Measurements from ENCODE around the gene TGFB1.

TGFB1 gene

GRCh38 chr19:41288673-41289530 is 64.8 kb downstream of the TGFB1 start:
- peaks cover 84% of the 10 kb centered on the region for H3K36me3 ChIP-seq (ENCODE audit: insufficient read depth, insufficient read length, low read length)
- no peak for DNase-seq (ENCODE audit: low read depth, low spot score)
- TF ChIP-seq ZNF274 (IDR thresholded peaks at IDR 0.05; ENCODE audit: low read depth, low read length) (no peak), SUZ12 (IDR thresholded peaks at IDR 0.05; ENCODE audit: extremely low read depth, insufficient read depth, insufficient read length) (no peak), YY1 (IDR thresholded peaks at IDR 0.05; ENCODE audit: insufficient read depth, insufficient read length) (no peak)
- H3K4me3 ChIP-seq (ENCODE audit: insufficient read length, low read depth) = no peak overlapping the region
- peaks cover 3% of the 10 kb centered on the region for H3K4me1 ChIP-seq (ENCODE audit: insufficient read depth, insufficient read length)
- H3K27me3 ChIP-seq (ENCODE audit: insufficient read depth, insufficient read length) = no peaks in the 10 kb centered on the region
- H3K9me3 ChIP-seq (ENCODE audit: insufficient read depth, low read length) = no peaks in the 10 kb centered on the region
- no peak overlapping the region for H3K9ac ChIP-seq (ENCODE audit: insufficient read length, low read depth)

Data from NT2/D1 (cell line).